Stomach (tissue), 4 donors: Measurements from ENCODE around the gene HPGDS.

Experiments used
- EP300 ChIP-seq: sonication (generic); formaldehyde crosslinking; IDR thresholded peaks from one replicate; pipeline ENCODE4 v1.6.1; 2017; ENCODE audit warnings: antibody characterized with exemption
- POLR2A ChIP-seq, 4 donors: fragments of 450-650 bp; IDR thresholded peaks; one replicate each; pipeline ENCODE4 v1.6.1; 2016; ENCODE audit warnings: antibody characterized with exemption in 4 of 4, control low read depth in 2 of 4, mild to moderate bottlenecking in 1 of 4, moderate library complexity in 1 of 4
- POLR2AphosphoS5 ChIP-seq, 3 donors: sonication (generic); formaldehyde crosslinking; IDR thresholded peaks; one replicate each; pipeline ENCODE4 v1.6.1; 2016; ENCODE audit warnings: antibody characterized with exemption in 3 of 3
- TF ChIP-seq, protein P1 (sequence below), 7 experiments: fragments of 450-650 bp in 4 of 7; fragments of 200-600 bp in 3 of 7; sonication (generic) in 3 of 7; IDR thresholded peaks; one replicate each; pipeline ENCODE4 v1.5.1; 2016 to 2019; ENCODE audit warnings: antibody characterized with exemption in 7 of 7, control low read depth in 2 of 7, mild to moderate bottlenecking in 1 of 7

DNA sequence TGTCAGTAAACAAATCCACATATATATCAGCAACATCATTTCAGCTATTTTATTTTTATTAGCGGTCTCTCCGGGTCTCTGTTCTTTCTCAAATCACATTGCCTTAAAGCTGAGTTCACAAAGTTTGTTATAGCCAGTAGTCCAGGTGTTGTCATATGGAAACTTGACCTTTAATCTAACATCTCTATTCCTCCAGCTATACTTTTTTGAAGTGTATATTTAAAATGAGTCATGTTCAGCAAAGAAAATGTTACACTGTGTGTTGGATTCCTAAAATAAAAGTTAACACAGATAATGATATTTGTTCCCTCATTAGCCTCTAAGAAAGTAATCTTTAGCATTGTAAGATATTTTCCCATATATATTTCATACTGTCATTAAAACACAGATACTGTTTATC, 71.4 kb downstream of the HPGDS start:
- TF ChIP-seq, protein P1, sequence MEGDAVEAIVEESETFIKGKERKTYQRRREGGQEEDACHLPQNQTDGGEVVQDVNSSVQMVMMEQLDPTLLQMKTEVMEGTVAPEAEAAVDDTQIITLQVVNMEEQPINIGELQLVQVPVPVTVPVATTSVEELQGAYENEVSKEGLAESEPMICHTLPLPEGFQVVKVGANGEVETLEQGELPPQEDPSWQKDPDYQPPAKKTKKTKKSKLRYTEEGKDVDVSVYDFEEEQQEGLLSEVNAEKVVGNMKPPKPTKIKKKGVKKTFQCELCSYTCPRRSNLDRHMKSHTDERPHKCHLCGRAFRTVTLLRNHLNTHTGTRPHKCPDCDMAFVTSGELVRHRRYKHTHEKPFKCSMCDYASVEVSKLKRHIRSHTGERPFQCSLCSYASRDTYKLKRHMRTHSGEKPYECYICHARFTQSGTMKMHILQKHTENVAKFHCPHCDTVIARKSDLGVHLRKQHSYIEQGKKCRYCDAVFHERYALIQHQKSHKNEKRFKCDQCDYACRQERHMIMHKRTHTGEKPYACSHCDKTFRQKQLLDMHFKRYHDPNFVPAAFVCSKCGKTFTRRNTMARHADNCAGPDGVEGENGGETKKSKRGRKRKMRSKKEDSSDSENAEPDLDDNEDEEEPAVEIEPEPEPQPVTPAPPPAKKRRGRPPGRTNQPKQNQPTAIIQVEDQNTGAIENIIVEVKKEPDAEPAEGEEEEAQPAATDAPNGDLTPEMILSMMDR (IDR thresholded peaks at IDR 0.05) = no peak
- no peak for TF ChIP-seq POLR2A (IDR thresholded peaks at IDR 0.05)
- no peak for TF ChIP-seq POLR2AphosphoS5 (IDR thresholded peaks at IDR 0.05)
- no peak for TF ChIP-seq EP300
